Dermis microvascular lymphatic vessel endothelial cell (primary cell): ENCODE data around the gene E2F4. TPM values are rescaled to one million over a fixed set of nuclear protein-coding genes. Genes with fewer than 3 reads are reported as not detected.

Experiments
- total RNA-seq: library from RNA; depleted of rRNA; stranded (reverse); fragments of >200 nt; gene quantifications from 2 replicates; pipeline ENCODE4 v1.2.1, GENCODE V29; 2014

The E2F4 gene
- total RNA-seq, 1 donor from 2014 or later = 58.8 TPM

Other genes with a start within 250 kb of the E2F4 start
- gene CES3, start 230.9 kb upstream of the E2F4 start, total RNA-seq = not detected in 2 replicates
- gene CES4A, start 203.6 kb upstream of the E2F4 start, total RNA-seq = 1.0 and 1.6 TPM in 2 replicates
- gene CBFB, start 163.0 kb upstream of the E2F4 start, total RNA-seq = 44.8 and 51.1 TPM in 2 replicates
- 9.6 and 15.0 TPM in 2 replicates for gene PHAF1, start 82.2 kb upstream of the E2F4 start, total RNA-seq
- gene B3GNT9, start 41.2 kb upstream of the E2F4 start, total RNA-seq = 2.4 and 6.3 TPM in 2 replicates
- gene TRADD, start 32.2 kb upstream of the E2F4 start, total RNA-seq = 12.1 and 17.2 TPM in 2 replicates
- gene FBXL8, start 32.2 kb upstream of the E2F4 start, total RNA-seq = 4.2 and 7.1 TPM in 2 replicates
- 0.77 and 1.1 TPM in 2 replicates for gene HSF4, start 27.4 kb upstream of the E2F4 start, total RNA-seq
- gene NOL3, start 21.6 kb upstream of the E2F4 start, total RNA-seq = 5.8 and 6.8 TPM in 2 replicates
- gene MATCAP1, start 8.2 kb upstream of the E2F4 start, total RNA-seq = 6.7 and 8.1 TPM in 2 replicates
- gene EXOC3L1, start 2.0 kb upstream of the E2F4 start, total RNA-seq = 38.8 and 57.7 TPM in 2 replicates
- gene ELMO3, start 7.0 kb downstream of the E2F4 start, total RNA-seq = 0.64 and 1.0 TPM in 2 replicates
- 23.6 and 28.1 TPM in 2 replicates for gene TMEM208, start 35.0 kb downstream of the E2F4 start, total RNA-seq
- 15.0 and 18.2 TPM in 2 replicates for gene FHOD1, start 55.3 kb downstream of the E2F4 start, total RNA-seq
- 0.39 and 0.51 TPM in 2 replicates for gene SLC9A5, start 56.8 kb downstream of the E2F4 start, total RNA-seq
- gene PLEKHG4, start 87.4 kb downstream of the E2F4 start, total RNA-seq = 9.2 and 11.6 TPM in 2 replicates
- under 0.01 TPM in 1 of 2 replicates, not detected in the other for gene KCTD19, start 134.6 kb downstream of the E2F4 start, total RNA-seq
- gene LRRC36, start 134.7 kb downstream of the E2F4 start, total RNA-seq = under 0.01 and 0.13 TPM in 2 replicates
- under 0.01 TPM in 2 replicates for gene TPPP3, start 201.3 kb downstream of the E2F4 start, total RNA-seq
- gene ZDHHC1, start 224.3 kb downstream of the E2F4 start, total RNA-seq = 3.1 and 6.4 TPM in 2 replicates
- gene HSD11B2, start 239.0 kb downstream of the E2F4 start, total RNA-seq = not detected in 2 replicates